ENCODE data around the gene GABBR1.

DNA sequence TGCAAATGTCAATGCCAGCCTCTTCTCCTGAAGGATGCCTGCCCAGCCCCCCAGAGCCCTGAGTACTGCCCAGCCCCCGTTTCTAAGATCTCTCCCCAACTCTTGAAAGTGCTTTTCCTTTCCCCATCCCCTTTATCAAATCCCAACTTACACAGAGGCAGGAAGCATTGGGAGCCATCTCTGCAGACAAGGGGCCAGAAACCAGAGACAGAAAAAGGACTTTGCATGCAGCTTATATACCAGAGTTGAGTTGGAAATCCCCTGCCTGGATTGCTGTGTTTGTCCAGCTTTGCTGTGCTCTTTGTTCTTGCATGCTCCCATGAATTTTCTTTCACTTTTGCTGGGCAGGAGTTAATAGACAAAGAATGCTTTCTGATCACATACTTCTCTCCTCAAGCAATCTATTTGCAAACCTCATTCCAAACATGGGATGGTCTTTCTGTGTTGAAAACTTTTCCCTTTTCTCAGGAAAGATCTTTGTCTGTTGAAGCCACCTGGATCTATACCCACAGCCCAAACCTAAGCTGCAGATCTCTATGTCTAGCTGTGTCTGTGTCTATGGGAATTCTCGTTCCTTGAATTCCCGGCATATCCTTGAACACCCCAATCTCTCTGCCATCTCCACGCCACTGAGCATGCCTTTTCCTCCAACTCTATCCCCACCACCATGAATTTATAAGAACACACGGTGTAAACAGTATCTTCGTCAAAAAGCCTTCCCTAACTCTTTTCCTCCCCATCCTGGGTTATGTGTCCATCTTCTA is 73.3 kb downstream of the GABBR1 start, which contains the start of gene UBD:
- TF ChIP-seq, protein P1, sequence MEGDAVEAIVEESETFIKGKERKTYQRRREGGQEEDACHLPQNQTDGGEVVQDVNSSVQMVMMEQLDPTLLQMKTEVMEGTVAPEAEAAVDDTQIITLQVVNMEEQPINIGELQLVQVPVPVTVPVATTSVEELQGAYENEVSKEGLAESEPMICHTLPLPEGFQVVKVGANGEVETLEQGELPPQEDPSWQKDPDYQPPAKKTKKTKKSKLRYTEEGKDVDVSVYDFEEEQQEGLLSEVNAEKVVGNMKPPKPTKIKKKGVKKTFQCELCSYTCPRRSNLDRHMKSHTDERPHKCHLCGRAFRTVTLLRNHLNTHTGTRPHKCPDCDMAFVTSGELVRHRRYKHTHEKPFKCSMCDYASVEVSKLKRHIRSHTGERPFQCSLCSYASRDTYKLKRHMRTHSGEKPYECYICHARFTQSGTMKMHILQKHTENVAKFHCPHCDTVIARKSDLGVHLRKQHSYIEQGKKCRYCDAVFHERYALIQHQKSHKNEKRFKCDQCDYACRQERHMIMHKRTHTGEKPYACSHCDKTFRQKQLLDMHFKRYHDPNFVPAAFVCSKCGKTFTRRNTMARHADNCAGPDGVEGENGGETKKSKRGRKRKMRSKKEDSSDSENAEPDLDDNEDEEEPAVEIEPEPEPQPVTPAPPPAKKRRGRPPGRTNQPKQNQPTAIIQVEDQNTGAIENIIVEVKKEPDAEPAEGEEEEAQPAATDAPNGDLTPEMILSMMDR (IDR thresholded peaks at IDR 0.05) = no peak
- TF ChIP-seq POLR2A (IDR thresholded peaks at IDR 0.05) (no peak), POLR2AphosphoS5 (IDR thresholded peaks at IDR 0.05) (no peak)

All from breast epithelium (tissue), 3 donors.